Stimulated activated CD8-positive, alpha-beta memory T cell treated with anti-CD3 and anti-CD28 coated beads, Interleukin-7, amount 100 ng/mL, for 4 hours (primary cell): ENCODE measurements around the gene TMEM72.

Source experiments
- DNase-seq, 2 donors: peaks; one replicate each; pipeline ENCODE4 v3.0.0-alpha.2; 2020; ENCODE audit warnings: low read depth in 2 of 2

TMEM72 gene

DNA sequence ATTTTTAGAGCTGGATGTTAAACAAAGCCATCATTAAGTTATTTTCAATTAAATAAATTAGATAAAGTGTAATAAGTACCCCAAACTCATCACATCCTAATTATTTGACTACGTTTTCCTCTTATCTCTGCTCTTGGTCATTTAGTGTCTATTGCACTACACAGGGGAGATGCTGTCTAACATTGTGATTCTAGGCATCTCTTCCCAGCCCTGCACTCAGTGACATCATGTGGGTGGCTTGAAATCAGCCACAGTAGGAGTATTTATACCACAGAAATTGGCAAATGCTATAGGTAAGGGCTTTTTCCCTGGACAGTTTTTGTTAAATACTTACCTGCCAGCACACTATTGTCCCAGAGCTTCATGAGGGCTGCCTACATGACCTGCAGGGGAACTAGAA, 21.3 kb upstream of the TMEM72 start:
- DNase-seq = no peak

DNA sequence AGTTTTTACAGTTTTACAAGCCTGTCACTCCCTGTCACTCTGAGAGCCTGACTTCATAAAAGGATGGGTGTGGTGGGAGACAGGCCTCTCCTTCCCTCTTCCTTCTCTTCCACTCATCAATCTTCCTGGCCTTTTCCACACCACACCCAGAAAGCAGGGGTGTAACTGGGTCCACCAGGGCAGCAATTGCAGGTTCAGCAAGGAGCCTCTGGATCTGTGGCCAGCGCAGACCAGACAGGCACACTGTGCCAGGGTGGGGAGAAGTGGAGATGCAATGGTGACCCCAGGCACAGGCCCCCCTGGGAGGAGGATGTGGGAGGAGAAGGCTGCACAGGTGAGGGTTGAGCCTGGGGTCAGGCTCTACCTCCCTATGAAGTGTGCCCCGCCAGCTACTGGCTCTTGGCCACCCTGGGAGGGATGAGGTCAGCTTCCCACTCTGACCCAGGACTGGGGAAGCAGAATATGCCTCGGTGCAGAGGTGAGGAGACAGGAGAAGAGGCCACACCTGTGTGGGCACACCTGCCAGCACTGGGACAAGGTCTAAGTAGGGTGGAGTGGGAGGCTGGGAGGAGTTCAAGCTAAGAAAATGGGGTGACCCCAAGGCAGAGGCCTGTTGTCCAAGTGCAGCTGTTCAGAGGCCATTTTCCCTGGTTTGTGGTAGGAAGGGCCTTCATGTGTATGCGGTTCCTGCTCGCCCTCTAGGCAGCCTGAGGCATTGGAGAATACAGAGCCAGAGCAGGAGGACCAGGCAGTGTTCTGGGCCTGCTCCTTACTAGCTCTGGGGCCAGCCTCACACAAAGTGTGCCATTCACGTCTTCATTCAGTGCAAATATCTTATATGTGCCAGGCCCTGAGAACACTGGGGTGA, 20.2 kb upstream of the TMEM72 start:
- DNase-seq = no peak

GRCh38 chr10:44891721-44892120, 19.4 kb upstream of the TMEM72 start:
- DNase-seq = no peak

- no peak for DNase-seq
Measured at GRCh38 chr10:44893604-44894468, 17.3 kb upstream of the TMEM72 start.

DNA sequence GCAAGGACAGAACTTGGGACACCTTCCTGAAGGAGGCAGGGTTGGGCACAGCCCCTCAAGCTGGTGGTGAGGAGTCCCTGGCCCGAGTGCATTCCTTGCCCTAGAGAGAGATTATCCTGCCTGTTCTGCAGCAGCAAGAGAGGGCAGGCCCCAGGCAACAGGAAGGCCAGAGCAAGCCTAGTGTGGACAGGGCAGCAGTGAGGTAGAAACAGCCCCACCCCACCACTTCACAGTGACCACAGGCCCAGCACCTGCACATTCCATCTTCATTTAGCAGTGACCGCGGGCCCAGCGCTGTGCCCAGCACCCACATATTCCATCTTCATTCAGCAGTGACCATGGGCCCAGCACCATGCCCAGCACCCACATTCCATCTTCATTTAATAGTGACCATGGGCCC, 16.4 kb upstream of the TMEM72 start:
- no peak for DNase-seq

DNA sequence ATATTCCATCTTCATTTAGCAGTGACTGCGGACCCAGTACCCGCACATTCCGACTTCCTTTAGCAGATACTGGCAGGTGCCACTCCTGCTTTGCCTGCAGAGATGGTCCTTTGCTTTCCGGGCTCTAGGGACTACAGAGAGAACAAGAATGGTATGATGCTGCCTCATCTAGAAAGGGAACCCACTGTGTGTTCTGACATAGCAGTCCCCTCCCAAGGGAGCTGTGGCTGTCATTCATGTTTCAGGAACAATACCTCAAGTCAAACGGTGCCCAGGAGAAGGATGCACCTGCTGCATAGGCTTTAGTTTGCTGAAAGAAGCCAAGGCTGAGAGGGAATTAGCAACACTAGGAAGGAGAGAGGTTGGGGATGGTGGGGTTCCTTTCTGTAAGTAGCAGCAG, 15.9 kb upstream of the TMEM72 start:
- no peak for DNase-seq

DNA sequence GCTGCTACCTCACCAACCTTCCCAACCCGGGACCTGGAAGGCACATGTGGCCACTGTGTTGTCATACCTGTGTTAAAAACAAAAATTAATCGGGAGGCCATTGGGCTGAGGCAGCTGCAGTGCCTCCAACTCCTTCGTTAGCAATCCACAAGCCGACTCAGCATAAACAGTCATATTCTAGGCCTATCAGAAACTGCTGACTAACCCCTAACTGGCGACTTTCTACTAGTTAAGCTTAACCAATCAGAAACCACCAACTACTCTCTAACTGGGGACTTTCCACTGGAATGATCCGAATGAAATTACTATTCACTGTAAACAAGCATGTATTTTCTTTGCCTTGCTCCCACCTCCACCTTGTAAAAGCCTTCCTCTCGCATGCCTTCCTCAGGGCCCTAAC, 14.1 kb upstream of the TMEM72 start:
- no peak for DNase-seq

DNA sequence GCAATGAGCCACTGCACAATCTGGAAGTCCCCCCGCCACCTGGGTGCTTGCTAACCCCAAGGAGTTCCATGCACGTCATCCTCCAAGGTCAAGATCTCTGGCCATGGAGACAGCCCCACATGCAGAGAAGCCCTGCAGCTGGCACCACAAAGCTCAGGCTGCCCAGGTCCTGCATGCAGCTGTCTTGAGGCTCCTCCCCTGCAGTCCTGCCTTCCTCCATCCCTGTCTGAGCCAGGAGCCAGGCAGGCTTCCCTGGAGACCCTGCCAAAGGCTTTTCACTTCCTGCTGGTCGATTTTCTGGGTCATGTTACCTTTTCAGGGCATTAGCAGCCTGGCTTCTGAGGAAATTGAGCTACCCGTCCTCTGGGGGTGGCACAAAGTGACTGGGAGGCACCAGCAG, 12.5 kb upstream of the TMEM72 start:
- no peak for DNase-seq

- DNase-seq = no peak
Measured at GRCh38 chr10:44899450-44900080, 11.6 kb upstream of the TMEM72 start.

- DNase-seq = no peak
Measured at GRCh38 chr10:44902941-44903545, 8.1 kb upstream of the TMEM72 start.

GRCh38 chr10:44906486-44906885, 4.7 kb upstream of the TMEM72 start:
- DNase-seq = no peak

GRCh38 chr10:44907556-44907955, 3.6 kb upstream of the TMEM72 start:
- DNase-seq = no peak

- DNase-seq = no peak
Measured at GRCh38 chr10:44908066-44908749, 2.9 kb upstream of the TMEM72 start.

DNA sequence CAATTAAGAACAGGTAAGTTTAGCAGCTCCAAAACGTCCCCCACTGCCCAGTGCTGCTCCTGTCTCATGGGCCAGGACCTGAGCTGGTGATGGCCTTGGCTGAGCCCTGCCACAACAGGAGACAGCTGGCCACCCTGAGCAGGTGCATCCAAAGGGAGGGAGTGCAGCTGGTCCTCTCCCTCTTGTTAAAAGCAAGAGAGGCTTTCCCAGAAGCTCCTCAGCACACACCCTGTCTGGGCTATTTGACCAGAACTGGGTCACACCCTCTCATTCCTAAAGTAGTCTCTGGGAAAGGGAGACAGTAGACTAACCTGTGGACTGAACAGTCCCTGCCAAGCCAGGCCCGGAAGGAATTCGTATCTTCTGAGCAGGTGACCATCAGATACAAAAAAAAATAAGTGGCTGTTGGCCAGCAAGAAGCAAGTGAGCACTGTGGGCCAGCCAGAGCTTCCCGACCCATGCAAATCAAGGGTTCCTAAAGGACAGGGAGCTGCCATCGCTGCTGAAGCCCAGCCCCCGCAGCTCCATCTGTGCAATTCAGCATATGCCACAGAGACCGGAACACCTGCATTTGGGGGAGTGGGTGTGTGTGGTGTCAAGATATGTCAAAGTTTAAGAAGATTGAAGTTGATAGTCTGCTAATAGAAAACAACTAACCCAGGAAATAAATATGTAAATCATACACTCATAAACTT, 2.1 kb upstream of the TMEM72 start:
- DNase-seq = no peak

GRCh38 chr10:44909910-44910309, 1.2 kb upstream of the TMEM72 start:
- DNase-seq = no peak

- no peak for DNase-seq
Measured at GRCh38 chr10:44910602-44911001, 535 bp upstream of the TMEM72 start.

GRCh38 chr10:44911951-44912350, 814 bp downstream of the TMEM72 start:
- DNase-seq = no peak

GRCh38 chr10:44913350-44914081, 2.4 kb downstream of the TMEM72 start:
- DNase-seq = peak in 1 of 2 donors; percentile 6

- no peak for DNase-seq
Measured at GRCh38 chr10:44914891-44915290, 3.8 kb downstream of the TMEM72 start.

- DNase-seq = no peak
Measured at GRCh38 chr10:44916429-44916828, 5.3 kb downstream of the TMEM72 start.
